GM19193 (cell line): Measurements from ENCODE around the gene DDB1.

Experiments used
- POLR2A ChIP-seq: IDR thresholded peaks from 4 replicates; pipeline ENCODE4 v1.6.1; 2011; ENCODE audit not compliant: insufficient read depth, insufficient read length; ENCODE audit errors: extremely low read depth

The DDB1 gene

GRCh38 chr11:61333550-61334433, 887 bp upstream of the DDB1 start:
- TF ChIP-seq POLR2A = no peak

GRCh38 chr11:61332281-61332796, 566 bp downstream of the DDB1 start:
- TF ChIP-seq POLR2A = no peak

- no peak for TF ChIP-seq POLR2A
Observed at GRCh38 chr11:61331651-61332050, 1.3 kb downstream of the DDB1 start.

- TF ChIP-seq POLR2A = no peak
Observed at GRCh38 chr11:61329871-61330270, 3.0 kb downstream of the DDB1 start.

GRCh38 chr11:61328351-61328750, 4.6 kb downstream of the DDB1 start:
- TF ChIP-seq POLR2A = no peak

GRCh38 chr11:61327669-61328071, 5.2 kb downstream of the DDB1 start:
- no peak for TF ChIP-seq POLR2A

- TF ChIP-seq POLR2A = no peak
Observed at GRCh38 chr11:61325649-61326414, 7.1 kb downstream of the DDB1 start.

GRCh38 chr11:61315260-61315659, 17.6 kb downstream of the DDB1 start:
- no peak for TF ChIP-seq POLR2A

GRCh38 chr11:61310749-61311148, 22.2 kb downstream of the DDB1 start:
- TF ChIP-seq POLR2A = no peak

GRCh38 chr11:61309739-61310138, 23.2 kb downstream of the DDB1 start:
- TF ChIP-seq POLR2A = no peak

GRCh38 chr11:61309141-61309540, 23.8 kb downstream of the DDB1 start:
- no peak for TF ChIP-seq POLR2A

- TF ChIP-seq POLR2A = no peak
Observed at GRCh38 chr11:61307354-61307753, 25.6 kb downstream of the DDB1 start.

GRCh38 chr11:61306221-61306620, 26.7 kb downstream of the DDB1 start:
- TF ChIP-seq POLR2A = no peak

GRCh38 chr11:61305417-61305816, 27.5 kb downstream of the DDB1 start:
- no peak for TF ChIP-seq POLR2A

- no peak for TF ChIP-seq POLR2A
Observed at GRCh38 chr11:61303725-61304124, 29.2 kb downstream of the DDB1 start.

GRCh38 chr11:61302550-61302949, 30.4 kb downstream of the DDB1 start:
- TF ChIP-seq POLR2A = no peak
